ENCODE results near the gene ARV1.
A peak's percentile ranks its signal among the peaks of the same experiment; 100 is the strongest.
"Not testable (repeated sequence)": the region's sequence is repeated elsewhere in the genome, so short reads cannot be mapped to it uniquely, and the experiment has no call there.

ARV1 gene

DNA sequence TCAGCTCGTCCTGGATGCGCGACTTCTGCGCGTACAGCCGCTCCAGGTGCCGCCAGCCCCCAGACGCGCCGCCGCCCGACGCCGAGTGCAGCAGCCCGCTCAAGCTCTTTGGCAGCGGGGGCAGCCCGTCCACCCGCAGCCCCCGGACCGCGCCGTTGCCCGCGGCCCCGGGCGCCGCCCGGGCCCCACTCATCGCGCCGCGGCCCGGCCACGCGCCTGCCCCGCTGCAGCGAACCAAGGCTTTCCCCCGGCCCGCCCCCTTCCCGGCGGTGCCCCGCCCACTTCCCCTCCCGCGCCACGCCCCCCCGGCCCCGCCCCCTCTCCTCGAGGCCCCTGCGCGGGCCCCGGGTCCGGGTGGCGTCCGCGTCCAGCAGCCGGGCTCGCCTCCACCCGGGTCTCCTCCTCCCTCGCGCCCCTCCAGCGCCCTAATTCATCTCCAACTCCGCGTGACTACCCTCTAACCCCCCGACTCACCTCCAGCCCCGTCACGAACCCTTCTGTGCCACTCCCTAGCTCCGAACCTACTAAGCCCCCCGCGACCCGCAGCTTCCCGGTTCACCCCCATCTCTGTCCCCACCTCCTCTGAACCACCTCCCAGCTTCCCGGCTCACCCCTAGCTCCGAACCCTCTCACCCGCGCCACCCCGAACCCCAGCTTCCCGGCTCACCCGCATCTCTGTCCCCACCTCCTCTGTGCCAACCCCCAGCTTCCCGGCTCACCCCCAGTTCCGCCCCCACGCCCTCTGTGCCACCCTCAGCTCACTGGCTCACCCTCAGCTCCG lies 61.3 kb downstream of the ARV1 start, which contains the start of gene FAM89A:
FAM89A (minus strand) TSS at position 236 of the 781 bp plus-strand sequence; CDS start at position 193, 43 bp downstream.
- DNase-seq: peak in 5 of 10 donors; percentile 25 to 88 (median 39)
- intact Hi-C loops (cut with DNase I): no loop called here

DNA sequence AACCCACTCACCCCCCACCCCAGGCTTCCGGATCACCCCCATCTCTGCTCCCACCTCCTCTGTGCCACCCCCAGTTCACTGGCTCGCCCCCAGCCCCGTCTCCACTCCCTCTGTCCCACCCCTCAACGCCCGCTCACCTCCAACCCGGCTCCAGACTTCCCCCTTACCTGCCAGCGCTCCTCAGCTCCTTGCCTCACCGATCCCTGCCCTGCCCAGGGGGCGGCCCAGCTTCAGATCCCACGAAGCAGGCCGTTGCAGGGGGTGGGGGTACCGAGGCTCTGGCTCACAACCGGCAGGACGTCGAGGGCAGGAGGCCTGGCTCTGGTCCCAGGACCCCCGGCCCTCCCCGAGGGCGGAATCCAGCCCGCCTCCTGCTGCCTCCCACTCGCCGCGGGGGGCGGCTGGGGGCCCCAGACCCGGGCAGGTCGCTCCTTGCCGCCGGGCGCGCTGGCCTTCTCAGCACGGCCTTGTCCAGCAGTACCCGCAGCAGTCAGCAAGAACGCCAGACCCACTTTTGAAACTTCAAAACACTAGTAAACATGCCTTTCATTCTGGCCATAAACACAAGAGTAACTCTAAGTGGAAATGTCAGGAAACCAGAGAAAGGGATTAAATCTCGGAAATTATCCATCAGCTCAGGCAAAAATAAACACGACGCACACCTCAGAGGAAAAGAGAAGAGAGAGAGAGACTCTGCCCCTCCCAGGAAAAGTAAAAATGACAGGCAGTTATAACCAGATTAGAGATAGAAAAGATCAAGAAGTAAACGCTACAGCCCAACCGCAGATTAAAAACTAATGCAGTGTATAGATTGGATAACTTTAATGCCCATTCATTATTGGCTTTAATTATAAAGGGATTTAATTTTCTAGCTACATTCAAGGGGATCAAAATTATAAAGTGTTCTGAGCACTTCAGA lies 62.2 kb downstream of the ARV1 start:
- no peak for DNase-seq
- intact Hi-C loops (cut with DNase I): no loop called here

DNA sequence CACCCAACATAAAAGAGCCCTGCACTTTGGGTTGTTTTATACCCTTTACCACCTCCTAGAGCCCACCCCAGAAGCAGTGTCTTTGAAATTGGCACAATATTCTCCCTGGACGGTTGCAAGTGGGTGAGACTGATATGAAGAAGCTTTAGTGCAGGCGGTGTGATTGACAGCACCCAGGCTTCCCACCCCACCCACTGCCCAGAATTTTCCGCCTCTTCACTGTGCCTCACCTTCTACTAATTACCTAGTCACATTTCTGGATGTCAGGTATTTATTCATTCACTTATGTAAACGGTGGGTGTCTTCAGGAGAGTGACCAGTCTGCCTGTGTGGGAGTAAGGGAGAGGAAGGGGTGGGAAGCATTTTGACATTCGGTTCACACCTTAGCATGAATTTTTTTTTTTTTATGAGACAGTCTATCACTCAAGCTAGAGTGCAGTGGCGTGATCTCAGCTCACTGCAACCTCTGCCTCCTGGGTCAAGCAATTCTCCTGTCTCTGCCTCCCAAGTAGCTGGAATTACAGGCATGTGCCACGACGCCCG lies 62.9 kb downstream of the ARV1 start:
- intact Hi-C loops (cut with DNase I): no loop called here
- no peak for DNase-seq

DNA sequence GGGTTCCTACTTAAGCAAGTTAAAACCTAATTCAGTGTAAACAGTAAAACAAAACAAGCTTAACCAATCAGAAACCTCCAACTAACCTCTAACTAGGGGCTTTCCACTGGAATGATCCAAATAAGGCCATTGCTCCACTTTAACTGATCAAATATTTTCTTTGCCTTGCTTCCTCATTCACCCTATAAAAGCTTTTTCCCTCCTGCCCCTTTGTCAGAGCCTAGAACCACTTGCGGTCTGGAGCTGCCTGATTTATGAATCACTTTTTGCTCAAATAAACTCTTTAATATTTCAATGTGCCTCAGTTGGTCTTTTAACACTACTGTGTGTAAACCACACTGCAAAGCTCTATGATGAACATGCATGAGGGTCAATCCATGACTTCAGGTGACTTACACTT lies 65.7 kb downstream of the ARV1 start:
- DNase-seq: no peak
- intact Hi-C loops (cut with DNase I): no loop called here

DNA sequence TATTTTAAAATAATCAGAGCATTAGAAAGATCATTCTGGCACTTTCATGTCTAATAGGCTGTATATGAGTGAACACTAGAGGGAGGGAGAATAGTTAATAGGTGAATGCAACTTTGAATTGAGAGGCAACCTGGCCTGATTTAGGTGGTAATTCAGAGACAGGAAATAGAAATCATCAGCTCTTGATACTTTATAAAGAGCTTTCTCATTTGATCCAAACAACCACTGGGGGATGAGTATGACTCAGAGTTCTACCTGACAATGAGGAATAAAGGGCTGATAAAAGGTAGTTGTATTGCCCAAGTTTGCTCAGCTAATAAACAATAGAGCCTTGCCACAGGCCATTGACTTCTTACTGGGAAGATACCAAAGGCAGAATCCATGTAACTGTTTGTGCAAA lies 66.4 kb downstream of the ARV1 start:
- no peak for DNase-seq
- intact Hi-C loops (cut with DNase I): no loop called here

DNA sequence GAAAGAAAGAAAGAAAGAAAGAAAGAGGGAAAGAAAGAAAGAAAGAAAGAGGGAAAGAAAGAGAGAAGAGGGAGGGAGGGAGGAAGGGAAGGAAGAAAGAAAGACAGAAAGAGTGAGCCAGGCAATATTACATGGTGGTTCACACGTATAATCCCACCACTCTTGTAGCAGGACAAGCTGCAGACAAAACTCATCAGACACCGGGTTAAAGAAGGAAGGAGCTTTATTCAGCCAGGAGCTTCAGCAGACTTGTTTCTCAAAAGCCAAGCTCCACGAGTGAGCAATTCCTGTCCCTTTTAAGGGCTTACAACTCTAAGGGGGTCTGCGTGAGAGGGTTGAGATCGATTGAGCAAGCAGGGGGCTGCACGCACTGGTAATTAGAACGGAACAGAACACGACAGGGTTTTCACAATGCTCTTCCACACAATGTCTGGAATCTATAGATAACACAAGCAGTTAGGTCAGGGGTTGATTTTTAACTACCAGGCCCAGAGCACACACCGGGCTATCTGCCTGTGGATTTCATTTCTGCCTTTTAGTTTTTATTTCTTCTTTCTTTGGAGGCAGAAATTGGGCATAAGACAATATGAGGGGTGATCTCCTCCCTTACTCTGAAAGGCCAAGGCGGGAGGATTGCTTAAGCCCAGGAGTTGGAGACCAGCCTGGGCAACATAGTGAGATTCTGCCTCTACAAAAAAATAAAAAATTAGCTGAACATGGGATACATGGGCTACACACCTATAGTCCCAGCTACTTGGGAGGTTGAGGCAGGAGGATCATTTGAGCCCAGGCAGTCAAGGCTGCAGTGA lies 67.2 kb downstream of the ARV1 start:
- intact Hi-C loops (cut with DNase I); DNase-seq: not testable (repeated sequence)

DNA sequence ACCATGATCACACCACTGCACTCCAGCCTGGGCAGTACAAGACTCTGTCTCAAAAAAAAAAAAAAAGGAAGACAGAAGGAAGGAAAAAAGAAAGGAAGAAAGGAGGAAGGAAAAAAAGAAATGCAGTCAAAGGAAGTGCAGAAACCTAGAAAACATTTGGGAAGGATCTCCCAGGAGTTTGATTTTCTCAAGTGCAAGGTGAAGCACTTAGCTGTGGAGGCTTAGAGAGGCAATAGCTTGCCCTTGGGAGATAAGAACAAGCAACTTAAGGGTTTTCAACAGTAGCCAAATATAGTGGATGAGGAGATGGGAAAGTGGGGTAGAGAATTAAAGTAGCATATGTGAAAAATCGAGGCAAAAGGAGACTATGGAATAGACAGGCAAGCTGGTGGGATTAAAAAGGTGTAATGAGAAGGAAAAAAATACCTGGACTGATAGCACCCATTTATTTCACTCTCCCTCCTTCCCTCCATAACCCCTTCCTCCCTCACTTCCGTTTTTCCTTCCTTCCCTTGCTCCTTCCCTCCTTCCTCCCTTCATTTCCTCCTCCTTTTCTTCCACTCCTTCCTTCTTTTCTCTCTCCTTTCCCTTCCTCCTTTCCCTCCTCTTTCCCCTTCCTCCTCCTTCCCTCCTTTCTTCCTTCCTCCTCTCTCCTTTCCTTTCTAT lies 68.0 kb downstream of the ARV1 start:
- intact Hi-C loops (cut with DNase I): no loop called here
- DNase-seq: no peak

DNA sequence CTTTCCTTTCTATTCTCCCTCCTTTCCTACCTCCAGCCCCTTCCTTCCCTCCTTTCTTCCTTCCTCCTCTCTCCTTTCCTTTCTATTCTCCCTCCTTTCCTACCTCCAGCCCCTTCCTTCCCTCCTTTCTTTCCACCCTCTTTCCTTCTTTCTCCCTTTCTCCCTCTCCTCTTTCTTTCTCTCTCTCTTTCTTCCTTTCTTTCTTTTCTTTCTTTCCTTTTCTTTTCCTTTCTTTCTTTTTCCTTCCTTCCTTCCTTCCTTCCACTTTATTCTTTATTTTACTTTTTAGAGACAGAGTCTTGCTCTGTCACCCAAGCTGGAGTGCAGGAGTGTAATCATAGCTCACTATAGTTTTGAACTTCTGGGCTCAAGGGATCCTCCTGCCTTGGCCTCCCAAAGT lies 68.6 kb downstream of the ARV1 start:
- intact Hi-C loops (cut with DNase I): not testable (repeated sequence)

DNA sequence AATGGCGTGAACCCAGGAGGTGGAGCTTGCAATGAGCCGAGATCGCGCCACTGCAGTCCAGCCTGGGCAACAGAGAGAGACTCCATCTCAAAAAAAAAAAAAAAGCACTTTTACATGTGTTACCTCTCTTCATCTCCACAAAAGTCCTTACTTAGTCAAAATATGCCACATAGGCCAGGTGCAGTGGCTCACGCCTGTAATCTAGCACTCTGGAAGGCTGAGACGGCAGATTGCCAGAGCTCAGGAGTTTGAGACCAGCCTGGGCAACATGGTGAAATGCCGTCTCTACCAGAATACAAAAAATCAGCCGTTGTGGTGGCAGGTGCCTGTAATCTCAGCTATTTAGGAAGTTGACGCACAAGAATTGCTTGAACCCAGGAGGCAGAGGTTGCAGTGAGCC lies 69.5 kb downstream of the ARV1 start:
- DNase-seq; intact Hi-C loops (cut with DNase I): not testable (repeated sequence)

More for the DNA sequence above, 68.6 kb downstream of the ARV1 start:
- not testable (repeated sequence) for DNase-seq

DNA sequence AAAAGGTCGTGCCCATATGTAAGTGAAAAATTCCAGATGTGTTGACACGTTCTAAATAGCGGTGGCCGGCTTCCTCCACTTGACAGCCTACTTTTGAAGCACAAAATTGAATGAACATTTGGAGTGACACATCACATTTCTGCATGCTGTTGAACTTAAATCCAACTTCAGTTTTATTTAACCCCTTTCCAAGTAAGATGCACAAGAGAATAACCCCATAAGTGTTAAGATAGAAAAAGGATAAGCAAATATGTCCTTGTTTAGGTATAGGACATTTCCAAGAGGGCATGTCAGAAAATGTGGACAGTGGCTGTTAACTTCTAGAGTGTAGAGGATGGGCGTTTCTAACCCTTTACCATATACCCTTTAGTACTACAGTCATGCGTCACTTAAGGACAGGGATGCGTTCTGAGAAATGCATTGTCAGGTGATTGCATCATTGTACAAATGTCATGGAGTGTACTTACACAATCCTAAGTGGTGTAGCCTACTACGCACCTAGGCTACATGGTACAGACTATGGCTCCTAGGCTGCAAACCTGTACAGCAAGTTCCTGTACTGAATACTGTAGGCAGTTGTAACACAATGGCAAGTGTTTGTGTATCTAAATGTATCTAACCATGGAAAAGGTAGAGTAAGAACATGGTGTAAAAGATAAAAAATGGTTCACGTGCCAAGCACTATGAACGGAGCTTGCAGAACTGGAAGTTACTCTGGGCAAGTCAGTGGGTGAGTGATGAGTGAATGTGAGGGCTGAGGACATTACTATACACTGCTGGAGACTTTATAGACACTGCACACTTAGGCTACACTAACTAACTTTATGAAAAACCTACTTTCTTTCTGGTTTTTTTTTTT lies 70.5 kb downstream of the ARV1 start:
- intact Hi-C loops (cut with DNase I): no loop called here
- DNase-seq: no peak

Measured in posterior cingulate gyrus (tissue), 11 donors.